Naive B cell (primary cell): Measurements from ENCODE around the gene PLD1. TPM values are rescaled to one million over a fixed set of nuclear protein-coding genes. Genes with fewer than 3 reads are reported as not detected.
"Not testable (repeated sequence)": the region's sequence is repeated elsewhere in the genome, so short reads cannot be mapped to it uniquely, and the experiment has no call there.

Source experiments
- ATAC-seq, 2 donors: fragments of 150-1000 bp; cut with Tn5 transposase; 2 replicates each; pipeline ENCODE4 v1.10.0; 2021; ENCODE audit warnings: low read depth in 2 of 2, mild to moderate bottlenecking in 2 of 2, moderate library complexity in 2 of 2
- DNase-seq: peaks from one replicate; pipeline ENCODE4 v3.0.0; 2022
- H3K27ac Mint-ChIP-seq, 6 donors: one replicate each; pipeline ENCODE4 v1.8.0; 2020 to 2022; ENCODE audit warnings: mild to moderate bottlenecking in 6 of 6, mixed read lengths in 6 of 6, moderate library complexity in 5 of 6, inconsistent platforms in 2 of 6
- H3K27me3 Mint-ChIP-seq, 3 donors: one replicate each; pipeline ENCODE4 v1.8.0; 2021 to 2022; ENCODE audit warnings: mixed read lengths in 3 of 3, mild to moderate bottlenecking in 1 of 3
- H3K36me3 Mint-ChIP-seq, 2 donors: one replicate each; pipeline ENCODE4 v1.8.0; 2020 to 2022; ENCODE audit warnings: mixed read lengths in 2 of 2, inconsistent platforms in 1 of 2, mild to moderate bottlenecking in 1 of 2
- H3K4me1 Mint-ChIP-seq, 3 donors: one replicate each; pipeline ENCODE4 v1.8.0; 2020 to 2022; ENCODE audit warnings: mixed read lengths in 3 of 3, inconsistent platforms in 1 of 3, mild to moderate bottlenecking in 1 of 3, moderate library complexity in 1 of 3
- H3K4me3 Mint-ChIP-seq, 8 donors: one replicate each; pipeline ENCODE4 v1.8.0; 2020 to 2022; ENCODE audit warnings: mild to moderate bottlenecking in 8 of 8, mixed read lengths in 8 of 8, moderate library complexity in 8 of 8, inconsistent platforms in 2 of 8
- H3K9me3 Mint-ChIP-seq, 7 donors: one replicate each; pipeline ENCODE4 v1.8.0; 2020 to 2022; ENCODE audit warnings: mixed read lengths in 7 of 7, mild to moderate bottlenecking in 5 of 7, inconsistent platforms in 2 of 7, moderate library complexity in 1 of 7
- polyA plus RNA-seq, 6 donors: library from polyadenylated mRNA; unstranded; fragments of 300-500 nt; fragmentation: Illumina TruSeq; gene quantifications; one replicate each; pipeline ENCODE4 v1.2.3, GENCODE V29; 2021; ENCODE audit warnings: low read depth in 6 of 6

PLD1 gene
- polyA plus RNA-seq, 6 donors from 2014 or later: not detected

- Mint-ChIP-seq H3K9me3 (peaks cover 0 to 9% (median 0%) of the 10 kb centered on the region in 7 donors), H3K36me3 (no peaks in the 10 kb centered on the region), H3K27ac (no peak overlapping the region), H3K4me3 (no peak overlapping the region), H3K27me3 (peaks cover 0 to 5% (median 0%) of the 10 kb centered on the region in 3 donors), H3K4me1 (no peaks in the 10 kb centered on the region)
- ATAC-seq (no peak), DNase-seq (no peak)
These were observed 11.6 kb upstream of the PLD1 start for GRCh38 chr3:171821778-171822358.

GRCh38 chr3:171821044-171821443 lies 10.8 kb upstream of the PLD1 start:
- no peak for DNase-seq
- no peaks in the 10 kb centered on the region for H3K4me1 Mint-ChIP-seq
- no peak overlapping the region for H3K27ac Mint-ChIP-seq
- no peak for ATAC-seq
- peaks cover 0 to 9% (median 0%) of the 10 kb centered on the region in 7 donors for H3K9me3 Mint-ChIP-seq
- H3K4me3 Mint-ChIP-seq: no peak overlapping the region
- H3K36me3 Mint-ChIP-seq: no peaks in the 10 kb centered on the region
- peaks cover 0 to 5% (median 0%) of the 10 kb centered on the region in 3 donors for H3K27me3 Mint-ChIP-seq

- Mint-ChIP-seq H3K9me3 (peaks cover 0 to 9% (median 0%) of the 10 kb centered on the region in 7 donors), H3K36me3 (no peaks in the 10 kb centered on the region), H3K4me1 (no peaks in the 10 kb centered on the region), H3K4me3 (no peak overlapping the region), H3K27me3 (peaks cover 9 to 15% (median 11%) of the 10 kb centered on the region in 3 donors), H3K27ac (no peak overlapping the region)
- ATAC-seq (no peak), DNase-seq (no peak)
These were observed 7.0 kb upstream of the PLD1 start for GRCh38 chr3:171817074-171817800.

DNA sequence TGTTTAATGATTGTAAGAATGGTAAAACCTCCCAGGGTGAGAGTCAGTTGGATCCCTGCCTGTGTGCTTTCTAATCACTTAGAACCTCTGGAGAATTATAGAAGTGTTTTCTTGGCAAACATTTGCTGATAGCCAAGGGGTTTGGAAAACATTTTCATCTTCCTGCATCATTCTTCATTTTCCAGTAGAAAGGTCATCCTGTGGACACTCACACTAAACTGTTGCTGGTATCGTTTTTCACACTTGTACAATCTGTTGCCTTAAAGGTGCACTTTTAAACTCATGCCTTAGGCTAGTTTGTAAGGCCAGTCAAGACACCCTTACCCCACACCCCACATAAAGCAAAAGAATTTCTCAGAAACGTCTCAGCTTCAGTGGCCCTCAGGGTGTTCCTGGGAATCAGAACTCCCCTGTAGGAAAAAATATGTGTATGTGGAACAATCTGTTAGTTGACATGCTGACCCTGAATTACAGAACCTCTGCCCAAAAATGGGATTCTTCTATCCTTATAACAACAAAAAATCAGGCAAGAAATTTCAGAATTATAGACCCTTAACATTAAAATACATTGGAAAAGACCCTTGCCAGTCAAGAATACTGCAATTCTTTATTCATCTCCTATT lies 5.8 kb upstream of the PLD1 start:
- H3K4me1 Mint-ChIP-seq: no peaks in the 10 kb centered on the region
- H3K27me3 Mint-ChIP-seq: peaks cover 18 to 21% (median 20%) of the 10 kb centered on the region in 3 donors
- no peaks in the 10 kb centered on the region for H3K36me3 Mint-ChIP-seq
- ATAC-seq (no peak), DNase-seq (no peak)
- peaks cover 0 to 9% (median 0%) of the 10 kb centered on the region in 7 donors for H3K9me3 Mint-ChIP-seq
- H3K27ac Mint-ChIP-seq: no peak overlapping the region
- H3K4me3 Mint-ChIP-seq: no peak overlapping the region

DNA sequence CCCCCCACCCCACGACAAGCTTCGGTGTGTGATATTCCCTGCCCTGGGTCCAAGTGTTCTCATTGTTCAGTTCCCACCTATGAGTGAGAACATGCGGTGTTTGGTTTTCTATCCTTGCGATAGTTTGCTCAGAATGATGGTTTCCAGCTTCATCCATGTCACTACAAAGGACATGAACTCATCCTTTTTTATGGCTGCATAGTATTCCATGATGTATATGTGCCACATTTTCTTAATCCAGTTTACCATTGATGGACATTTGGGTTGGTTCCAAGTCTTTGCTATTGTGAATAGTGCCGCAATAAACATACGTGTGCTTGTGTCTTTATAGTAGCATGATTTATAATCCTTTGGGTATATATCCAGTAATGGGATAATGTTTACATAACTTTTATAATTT lies 4.4 kb upstream of the PLD1 start:
- not testable (repeated sequence) for ATAC-seq, H3K4me1 Mint-ChIP-seq, H3K36me3 Mint-ChIP-seq, H3K4me3 Mint-ChIP-seq, H3K9me3 Mint-ChIP-seq, H3K27ac Mint-ChIP-seq, DNase-seq
- H3K27me3 Mint-ChIP-seq: peaks cover 27 to 30% (median 29%) of the 10 kb centered on the region in 3 donors

DNA sequence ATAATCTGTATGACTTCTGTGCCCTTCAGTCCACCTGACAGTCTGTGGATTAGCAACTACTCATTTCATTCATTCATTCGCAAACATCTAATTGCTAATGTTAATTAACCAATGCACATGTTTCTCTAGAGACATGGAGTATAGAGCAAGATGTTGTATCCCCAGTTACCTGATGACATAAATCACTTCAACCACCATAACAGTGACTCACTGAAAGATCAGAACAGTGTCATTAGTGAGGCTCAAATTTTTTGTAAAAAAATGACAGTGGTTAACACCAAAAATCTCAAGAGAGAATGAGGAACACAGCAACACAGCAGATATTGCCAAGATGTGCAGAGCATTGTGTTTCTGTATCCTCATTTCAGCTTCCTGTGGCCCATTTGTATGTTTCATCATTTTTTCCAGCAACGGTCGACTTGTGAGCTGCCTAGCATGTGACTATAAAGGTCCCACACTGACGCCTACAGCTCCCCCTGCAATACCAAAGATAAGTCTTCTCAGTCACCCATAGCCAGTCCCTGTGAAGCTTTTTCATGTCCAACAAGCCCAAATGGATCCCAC lies 3.7 kb upstream of the PLD1 start:
- ATAC-seq (no peak), DNase-seq (no peak)
- Mint-ChIP-seq H3K27ac (no peak overlapping the region), H3K4me3 (no peak overlapping the region), H3K9me3 (peaks cover 0 to 9% (median 0%) of the 10 kb centered on the region in 7 donors), H3K36me3 (peaks cover 4 to 7% of the 10 kb centered on the region in 2 donors), H3K27me3 (peaks cover 29 to 37% (median 36%) of the 10 kb centered on the region in 3 donors), H3K4me1 (peaks cover 9 to 14% (median 10%) of the 10 kb centered on the region in 3 donors)

GRCh38 chr3:171813278-171813896 lies 3.1 kb upstream of the PLD1 start:
- no peak overlapping the region for H3K4me3 Mint-ChIP-seq
- H3K36me3 Mint-ChIP-seq: peaks cover 4 to 7% of the 10 kb centered on the region in 2 donors
- H3K4me1 Mint-ChIP-seq: peaks cover 9 to 15% (median 10%) of the 10 kb centered on the region in 3 donors
- ATAC-seq: no peak
- no peak for DNase-seq
- no peak overlapping the region for H3K27ac Mint-ChIP-seq
- peaks cover 30 to 40% (median 37%) of the 10 kb centered on the region in 3 donors for H3K27me3 Mint-ChIP-seq
- peaks cover 0 to 9% (median 0%) of the 10 kb centered on the region in 7 donors for H3K9me3 Mint-ChIP-seq

GRCh38 chr3:171812811-171813210 lies 2.5 kb upstream of the PLD1 start:
- H3K36me3 Mint-ChIP-seq: peaks cover 4 to 9% of the 10 kb centered on the region in 2 donors
- no peak overlapping the region for H3K27ac Mint-ChIP-seq

GRCh38 chr3:171811913-171812335 lies 1.6 kb upstream of the PLD1 start:
- peaks cover 9 to 15% (median 10%) of the 10 kb centered on the region in 3 donors for H3K4me1 Mint-ChIP-seq
- ATAC-seq (no peak), DNase-seq (no peak)
- no peak overlapping the region for H3K27ac Mint-ChIP-seq
- peaks cover 39 to 50% (median 49%) of the 10 kb centered on the region in 3 donors for H3K27me3 Mint-ChIP-seq
- peaks cover 0 to 6% (median 1%) of the 10 kb centered on the region in 7 donors for H3K9me3 Mint-ChIP-seq
- no peak overlapping the region for H3K4me3 Mint-ChIP-seq
- H3K36me3 Mint-ChIP-seq: peaks cover 4 to 13% of the 10 kb centered on the region in 2 donors

More at GRCh38 chr3:171812811-171813210, 2.5 kb upstream of the PLD1 start:
- Mint-ChIP-seq H3K27me3 (peaks cover 32 to 42% (median 41%) of the 10 kb centered on the region in 3 donors), H3K9me3 (peaks cover 0 to 6% (median 1%) of the 10 kb centered on the region in 7 donors), H3K4me3 (no peak overlapping the region), H3K4me1 (peaks cover 9 to 15% (median 10%) of the 10 kb centered on the region in 3 donors)
- no peak for DNase-seq
- no peak for ATAC-seq

DNA sequence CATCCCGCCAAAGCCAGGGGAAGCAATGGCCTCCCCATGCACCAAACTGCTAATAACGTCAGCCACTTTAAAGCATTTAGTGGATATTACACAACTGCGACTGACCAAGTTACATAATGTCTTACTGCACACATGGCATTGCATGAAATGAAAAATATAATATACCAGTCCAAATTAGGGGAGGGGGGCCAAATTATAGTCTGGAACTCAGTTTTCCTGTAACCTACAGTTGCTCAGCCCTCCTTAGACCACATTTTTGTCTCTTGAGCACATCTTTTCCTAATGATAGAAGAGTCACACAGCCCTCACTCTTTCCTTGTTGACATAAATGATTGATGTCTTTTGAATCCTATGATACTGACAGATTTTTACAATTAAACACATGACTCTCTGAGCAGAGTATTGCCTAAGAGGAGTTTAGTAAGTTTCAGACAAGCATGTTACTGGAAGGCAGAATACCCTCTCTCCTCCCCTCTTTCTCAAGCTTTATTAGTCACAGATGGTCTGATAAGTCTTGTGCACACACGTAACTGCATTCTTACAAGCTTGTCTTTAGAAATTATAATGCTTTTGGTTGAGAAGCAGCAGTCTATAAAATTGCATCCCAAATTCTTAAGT lies 1.1 kb upstream of the PLD1 start:
- peak overlapping the region in 1 of 8 donors; percentile 25 for H3K4me3 Mint-ChIP-seq
- peaks cover 4 to 13% of the 10 kb centered on the region in 2 donors for H3K36me3 Mint-ChIP-seq
- ATAC-seq (no peak), DNase-seq (no peak)
- H3K9me3 Mint-ChIP-seq: peaks cover 0 to 6% (median 1%) of the 10 kb centered on the region in 7 donors
- no peak overlapping the region for H3K27ac Mint-ChIP-seq
- peaks cover 9 to 15% (median 10%) of the 10 kb centered on the region in 3 donors for H3K4me1 Mint-ChIP-seq
- H3K27me3 Mint-ChIP-seq: peaks cover 44 to 51% (median 50%) of the 10 kb centered on the region in 3 donors

DNA sequence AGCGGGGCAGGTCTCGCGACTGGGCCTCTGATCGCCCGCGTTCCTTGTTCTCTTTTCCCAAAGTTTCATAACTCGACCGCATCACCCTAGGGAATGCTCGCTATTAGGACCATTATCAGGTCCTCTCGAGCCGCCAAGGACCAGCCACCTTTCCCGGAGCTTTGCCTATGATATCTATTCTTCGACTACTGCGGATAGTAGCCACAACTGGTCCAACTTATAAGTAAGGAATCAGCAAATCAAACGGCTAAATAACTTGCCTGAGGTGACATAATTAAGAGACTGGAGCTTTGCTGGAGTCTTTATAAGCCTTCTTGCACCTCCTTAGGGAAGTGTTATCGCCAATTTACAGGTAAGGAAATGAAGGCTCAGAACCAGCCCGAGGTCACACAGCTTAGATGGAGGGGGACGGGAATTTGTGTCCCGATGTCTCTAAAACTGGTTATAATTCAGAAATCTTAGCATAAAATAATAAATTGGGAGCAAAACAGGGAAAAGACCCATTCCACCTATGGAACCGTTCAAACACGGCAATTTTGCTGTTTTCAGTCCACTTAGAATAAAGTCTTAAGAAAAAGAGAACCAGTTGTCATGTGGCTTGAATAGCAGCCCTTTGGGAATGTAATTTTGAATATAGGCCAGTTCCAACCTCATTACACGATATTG lies 479 bp upstream of the PLD1 start:
- Mint-ChIP-seq H3K9me3 (peaks cover 0 to 6% (median 1%) of the 10 kb centered on the region in 7 donors), H3K36me3 (peaks cover 4 to 13% of the 10 kb centered on the region in 2 donors), H3K4me1 (peaks cover 9 to 15% (median 10%) of the 10 kb centered on the region in 3 donors), H3K27ac (no peak overlapping the region), H3K4me3 (peak overlapping the region; percentile 16 to 77 (median 60)), H3K27me3 (peaks cover 44 to 51% (median 50%) of the 10 kb centered on the region in 3 donors)
- ATAC-seq: no peak
- no peak for DNase-seq

DNA sequence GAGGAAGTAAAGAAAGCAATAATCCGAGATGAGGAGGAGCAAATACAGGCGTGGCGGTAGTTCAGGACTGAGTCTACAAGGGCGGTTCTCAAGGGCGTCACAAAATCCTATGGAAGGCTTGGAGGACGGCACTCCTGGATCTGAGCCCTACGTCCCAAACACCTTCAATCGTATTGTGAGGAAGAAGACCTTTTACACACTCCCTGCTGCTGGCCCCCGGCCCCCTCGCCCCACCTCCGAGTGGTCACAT lies 747 bp downstream of the PLD1 start:
- H3K36me3 Mint-ChIP-seq: peaks cover 4 to 13% of the 10 kb centered on the region in 2 donors
- peaks cover 0 to 5% (median 1%) of the 10 kb centered on the region in 7 donors for H3K9me3 Mint-ChIP-seq
- DNase-seq (no peak), ATAC-seq (no peak)
- peaks cover 9 to 15% (median 10%) of the 10 kb centered on the region in 3 donors for H3K4me1 Mint-ChIP-seq
- H3K27me3 Mint-ChIP-seq: peaks cover 44 to 56% (median 51%) of the 10 kb centered on the region in 3 donors
- H3K4me3 Mint-ChIP-seq: peak overlapping the region; percentile 6 to 84 (median 74)
- H3K27ac Mint-ChIP-seq: no peak overlapping the region
